Erythroblast (primary cell): ENCODE results near the gene GPN2.

Source experiments
- GATA1 ChIP-seq: IDR thresholded peaks from 2 replicates; pipeline ENCODE4 v1.6.1; 2011; ENCODE audit warnings: low read depth, mild to moderate bottlenecking, control low read depth, low read length, moderate library complexity
- POLR2A ChIP-seq: IDR thresholded peaks from 2 replicates; pipeline ENCODE4 v1.6.1; 2011; ENCODE audit warnings: mild to moderate bottlenecking, low read length

DNA sequence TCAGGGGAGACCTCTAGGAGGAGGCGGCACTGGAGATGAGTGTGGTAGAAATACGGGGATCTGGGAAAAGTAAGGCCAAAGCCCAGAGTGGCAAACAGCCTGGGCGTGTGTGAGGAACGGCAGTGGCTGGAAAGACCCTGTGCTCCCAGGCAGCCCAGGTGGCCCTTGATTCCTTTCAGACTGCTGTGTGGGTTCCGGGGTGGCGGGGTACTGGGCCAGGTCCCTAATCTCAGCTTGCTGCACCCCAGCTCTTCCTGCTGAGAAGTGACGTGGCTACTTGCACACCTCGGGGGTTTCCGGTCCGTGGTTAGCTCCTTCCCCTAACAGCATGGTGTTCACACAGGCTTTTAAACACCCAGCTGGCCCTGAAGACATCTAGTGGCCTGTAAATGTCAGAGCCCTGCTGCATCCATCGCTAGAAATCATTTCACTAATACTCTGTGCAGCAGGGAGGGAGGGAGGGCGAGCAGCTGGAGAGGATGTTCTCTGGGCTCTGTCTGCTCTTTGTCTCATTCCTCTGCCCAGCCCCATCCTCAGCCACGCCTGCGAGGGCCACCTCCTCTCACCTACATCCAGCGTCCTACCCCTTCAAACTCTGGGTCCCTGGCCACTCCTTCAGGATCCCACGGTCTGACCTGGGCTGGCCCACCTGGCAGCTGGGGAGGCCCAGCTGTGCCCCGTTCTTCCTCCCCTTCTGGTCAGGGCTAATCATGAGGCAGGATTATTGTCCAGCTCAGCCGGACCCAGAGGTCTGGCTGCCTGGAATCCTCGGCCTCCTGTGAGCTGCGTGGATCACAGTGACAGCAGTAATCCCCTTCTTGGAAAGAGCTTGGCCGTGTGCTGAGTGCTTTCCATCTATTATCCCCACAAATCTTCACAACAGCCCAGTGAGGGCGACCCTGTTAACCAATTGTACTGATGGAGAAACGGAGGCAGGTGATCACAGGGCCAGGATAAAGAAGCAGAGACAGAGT lies 56.4 kb downstream of the GPN2 start:
- no peak for TF ChIP-seq POLR2A
- no peak for TF ChIP-seq GATA1
